Testis (tissue), 2 donors: Measurements from ENCODE around the gene EEA1.
"Not testable (repeated sequence)": the region's sequence is repeated elsewhere in the genome, so short reads cannot be mapped to it uniquely, and the experiment has no call there.

ENCODE experiments used
- POLR2A ChIP-seq: fragments of 450-650 bp; IDR thresholded peaks from one replicate; pipeline ENCODE4 v1.6.1; 2017; ENCODE audit warnings: antibody characterized with exemption, mild to moderate bottlenecking, moderate library complexity
- TF ChIP-seq, protein P1 (sequence below), 3 experiments: fragments of 450-650 bp in 2 of 3; fragments of 200-600 bp in 1 of 3; sonication (generic) in 1 of 3; IDR thresholded peaks; one replicate each; pipeline ENCODE4 v1.5.1; 2016 to 2019; ENCODE audit warnings: antibody characterized with exemption in 3 of 3, mild to moderate bottlenecking in 2 of 3, moderate library complexity in 1 of 3

DNA sequence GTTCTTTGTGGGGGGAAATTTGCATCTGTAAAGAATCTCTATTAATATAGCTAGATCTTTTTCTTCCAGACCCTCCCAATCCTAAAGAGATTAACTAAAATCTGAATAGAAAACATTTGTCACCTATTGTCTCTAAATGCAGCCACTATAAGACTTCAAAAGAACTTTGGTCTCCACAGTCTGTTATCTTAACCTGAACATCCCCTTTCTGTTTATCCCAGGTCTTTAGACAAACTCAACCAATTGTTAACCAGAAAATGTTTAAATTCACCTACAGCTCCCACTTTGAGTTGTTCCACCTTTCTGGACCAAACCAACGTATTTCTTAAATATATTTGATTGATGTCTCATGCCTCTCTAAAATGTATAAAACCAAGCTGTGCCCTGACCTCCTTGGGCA is 35.3 kb upstream of the EEA1 start:
- TF ChIP-seq, protein P1, sequence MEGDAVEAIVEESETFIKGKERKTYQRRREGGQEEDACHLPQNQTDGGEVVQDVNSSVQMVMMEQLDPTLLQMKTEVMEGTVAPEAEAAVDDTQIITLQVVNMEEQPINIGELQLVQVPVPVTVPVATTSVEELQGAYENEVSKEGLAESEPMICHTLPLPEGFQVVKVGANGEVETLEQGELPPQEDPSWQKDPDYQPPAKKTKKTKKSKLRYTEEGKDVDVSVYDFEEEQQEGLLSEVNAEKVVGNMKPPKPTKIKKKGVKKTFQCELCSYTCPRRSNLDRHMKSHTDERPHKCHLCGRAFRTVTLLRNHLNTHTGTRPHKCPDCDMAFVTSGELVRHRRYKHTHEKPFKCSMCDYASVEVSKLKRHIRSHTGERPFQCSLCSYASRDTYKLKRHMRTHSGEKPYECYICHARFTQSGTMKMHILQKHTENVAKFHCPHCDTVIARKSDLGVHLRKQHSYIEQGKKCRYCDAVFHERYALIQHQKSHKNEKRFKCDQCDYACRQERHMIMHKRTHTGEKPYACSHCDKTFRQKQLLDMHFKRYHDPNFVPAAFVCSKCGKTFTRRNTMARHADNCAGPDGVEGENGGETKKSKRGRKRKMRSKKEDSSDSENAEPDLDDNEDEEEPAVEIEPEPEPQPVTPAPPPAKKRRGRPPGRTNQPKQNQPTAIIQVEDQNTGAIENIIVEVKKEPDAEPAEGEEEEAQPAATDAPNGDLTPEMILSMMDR (IDR thresholded peaks at IDR 0.05) = not testable (repeated sequence)
- TF ChIP-seq POLR2A = not testable (repeated sequence)
